T-helper 1 cell treated with Interleukin-12 subunit alpha and Interleukin-12 subunit beta and Interleukin-4 antibody, amounts not matched to agents 30 ng/mL and 1 ng/mL, for 36 hours (primary cell): ENCODE results near the gene ACBD6. TPM values are rescaled to one million over a fixed set of nuclear protein-coding genes. Genes with fewer than 3 reads are reported as not detected.
"Not testable (repeated sequence)": the region's sequence is repeated elsewhere in the genome, so short reads cannot be mapped to it uniquely, and the experiment has no call there.

Source experiments
- intact Hi-C: fragments of 100-400 bp; cut with micrococcal nuclease; formaldehyde crosslinking; loops from one replicate; pipeline ENCODE4 v1.15.1; 2024
- total RNA-seq: library from RNA; stranded (reverse); gene quantifications from 2 replicates; pipeline ENCODE4 v1.2.3, GENCODE V29; 2022

The ACBD6 gene, protein sequence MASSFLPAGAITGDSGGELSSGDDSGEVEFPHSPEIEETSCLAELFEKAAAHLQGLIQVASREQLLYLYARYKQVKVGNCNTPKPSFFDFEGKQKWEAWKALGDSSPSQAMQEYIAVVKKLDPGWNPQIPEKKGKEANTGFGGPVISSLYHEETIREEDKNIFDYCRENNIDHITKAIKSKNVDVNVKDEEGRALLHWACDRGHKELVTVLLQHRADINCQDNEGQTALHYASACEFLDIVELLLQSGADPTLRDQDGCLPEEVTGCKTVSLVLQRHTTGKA
- 41.2 and 41.8 TPM in 2 replicates for total RNA-seq

- intact Hi-C loops: loop anchor here (1.0 to 5.0 kb wide), 13 partner anchors 14 to 1135 kb away; partner anchors contain the start of genes AXDND1, CEP350 and TOR1AIP2
Measured at GRCh38 chr1:180502361-180503279, at the start of gene ACBD6. ACBD6 (minus strand) TSS chr1:180502577; CDS start chr1:180502266, 311 bp downstream.

DNA sequence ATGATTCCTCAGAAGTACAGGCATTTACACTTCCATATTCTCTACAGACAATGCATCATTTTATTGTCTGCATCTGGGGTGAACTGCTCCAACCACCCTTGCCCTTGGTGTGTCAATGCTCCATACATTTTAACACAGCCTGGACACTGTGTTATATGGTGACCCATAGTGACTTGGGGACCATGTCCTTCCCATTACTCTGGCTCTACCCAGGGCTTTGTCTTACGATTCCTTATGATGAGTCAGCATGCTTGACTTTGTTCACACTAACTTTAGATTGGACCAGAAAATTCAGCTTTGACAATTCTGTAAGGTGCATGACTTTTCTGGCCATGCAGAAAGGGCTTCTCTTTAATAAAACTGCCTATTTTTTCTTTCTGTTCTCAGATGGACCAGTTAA is 49.6 kb upstream of the ACBD6 start:
- intact Hi-C loops: no loop called here

- intact Hi-C loops: no loop called here
Measured at GRCh38 chr1:180550241-180550640, 47.9 kb upstream of the ACBD6 start.

DNA sequence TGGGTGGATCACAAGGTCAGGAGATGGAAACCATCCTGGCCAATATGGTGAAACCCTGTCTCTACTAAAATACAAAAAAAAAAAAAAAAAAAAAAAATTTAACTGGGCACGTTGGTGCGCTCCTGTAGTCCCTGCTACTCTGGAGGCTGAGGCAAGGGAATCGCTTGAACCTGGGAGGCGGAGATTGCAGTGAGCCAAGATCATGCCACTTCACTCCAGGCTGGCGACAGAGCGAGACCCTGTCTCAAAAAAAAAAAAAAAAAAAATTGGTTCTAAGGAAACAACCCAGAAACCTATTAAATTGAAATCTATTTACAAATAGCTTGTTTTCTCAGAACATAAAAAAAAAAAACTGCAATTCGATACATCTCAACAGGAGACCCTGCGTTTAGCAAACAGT is 47.4 kb upstream of the ACBD6 start:
- intact Hi-C loops: not testable (repeated sequence)

DNA sequence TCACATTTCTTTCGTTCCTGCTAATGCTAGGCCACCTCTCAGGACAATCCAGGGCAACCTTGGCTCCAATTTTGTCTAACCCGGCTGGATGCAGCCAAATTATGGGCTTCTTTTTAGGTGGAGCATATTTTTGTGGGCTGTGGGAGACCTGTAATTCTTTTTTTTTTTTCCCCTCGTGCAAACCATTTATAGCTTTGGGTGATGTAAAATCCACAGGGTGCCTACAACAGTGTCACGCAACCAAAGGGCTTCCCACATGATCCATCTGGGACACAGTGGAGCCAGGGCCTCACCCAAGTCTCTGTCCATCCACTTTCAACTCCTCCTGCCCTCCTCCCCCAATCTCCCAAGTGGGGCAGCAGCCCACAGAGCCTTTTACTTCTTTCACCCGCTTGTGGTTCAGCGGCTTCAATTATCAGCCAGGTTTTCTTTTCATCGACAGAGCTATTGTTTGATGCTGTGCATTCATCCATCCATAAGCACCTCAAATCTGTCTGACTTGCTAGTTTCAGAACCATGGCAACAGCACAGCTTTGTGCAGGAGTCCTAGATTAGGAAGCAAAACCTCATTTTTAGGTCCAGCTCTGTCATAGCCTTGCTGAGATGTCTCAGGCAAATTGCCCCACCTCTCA is 46.4 kb upstream of the ACBD6 start:
- intact Hi-C loops: no loop called here

GRCh38 chr1:180545991-180546390 is 43.6 kb upstream of the ACBD6 start:
- intact Hi-C loops: no loop called here

GRCh38 chr1:180544050-180544449 is 41.7 kb upstream of the ACBD6 start:
- intact Hi-C loops: no loop called here

- intact Hi-C loops: no loop called here
Measured at GRCh38 chr1:180542838-180543145, 40.4 kb upstream of the ACBD6 start.

GRCh38 chr1:180542113-180542837 is 39.9 kb upstream of the ACBD6 start:
- intact Hi-C loops: no loop called here

- intact Hi-C loops: no loop called here
Measured at GRCh38 chr1:180540697-180541594, 38.6 kb upstream of the ACBD6 start.

- intact Hi-C loops: no loop called here
Measured at GRCh38 chr1:180539136-180539535, 36.8 kb upstream of the ACBD6 start.

DNA sequence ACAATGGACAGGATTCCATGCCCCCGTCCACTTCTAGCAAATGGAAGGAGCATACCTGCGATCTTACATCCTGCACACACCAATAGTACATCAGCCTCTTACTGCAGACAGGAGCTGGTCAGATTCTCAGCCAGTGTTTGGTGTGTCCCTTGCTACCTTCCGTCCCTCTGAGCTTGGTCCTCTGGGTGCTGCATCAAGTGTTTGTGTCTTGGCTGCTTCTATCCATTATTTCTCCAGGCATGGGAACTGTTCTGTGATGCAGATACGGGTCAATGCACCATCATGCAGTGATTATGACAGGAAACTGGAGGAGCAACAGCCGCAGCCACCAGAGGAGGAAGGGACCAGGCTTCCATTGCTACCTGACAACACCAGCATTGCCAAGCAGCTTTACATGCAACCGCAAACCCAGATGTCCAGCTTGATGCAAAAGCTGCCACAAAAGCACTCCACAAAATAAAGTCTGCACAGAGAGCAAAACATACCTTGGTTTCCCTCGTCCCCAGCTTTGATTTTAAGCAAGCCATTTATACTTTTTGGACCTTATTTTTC is 34.5 kb upstream of the ACBD6 start:
- intact Hi-C loops: no loop called here

GRCh38 chr1:180535418-180535999 is 33.1 kb upstream of the ACBD6 start:
- intact Hi-C loops: no loop called here

DNA sequence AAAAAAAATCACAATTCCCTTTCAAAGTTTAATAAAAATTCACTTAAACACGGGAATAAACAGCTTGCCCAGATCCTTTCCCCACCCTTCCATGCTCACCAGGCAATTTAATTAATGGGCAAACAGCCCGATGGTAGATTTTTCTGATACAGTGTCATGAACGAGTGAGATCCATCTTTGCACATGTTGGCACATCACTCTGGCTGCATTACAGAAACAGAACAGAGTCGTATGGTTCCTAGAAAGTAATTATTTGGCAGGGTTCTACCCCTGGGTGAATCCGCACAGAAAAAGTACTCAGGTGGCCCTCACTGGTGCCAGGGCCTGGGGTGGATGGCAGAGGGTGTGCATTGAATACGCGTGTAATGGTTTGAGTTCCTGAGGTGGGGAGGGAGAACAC is 31.8 kb upstream of the ACBD6 start:
- intact Hi-C loops: loop anchor here (5.0 kb wide), 1 partner anchor 498 kb away; the partner anchor contains the start of gene MR1

DNA sequence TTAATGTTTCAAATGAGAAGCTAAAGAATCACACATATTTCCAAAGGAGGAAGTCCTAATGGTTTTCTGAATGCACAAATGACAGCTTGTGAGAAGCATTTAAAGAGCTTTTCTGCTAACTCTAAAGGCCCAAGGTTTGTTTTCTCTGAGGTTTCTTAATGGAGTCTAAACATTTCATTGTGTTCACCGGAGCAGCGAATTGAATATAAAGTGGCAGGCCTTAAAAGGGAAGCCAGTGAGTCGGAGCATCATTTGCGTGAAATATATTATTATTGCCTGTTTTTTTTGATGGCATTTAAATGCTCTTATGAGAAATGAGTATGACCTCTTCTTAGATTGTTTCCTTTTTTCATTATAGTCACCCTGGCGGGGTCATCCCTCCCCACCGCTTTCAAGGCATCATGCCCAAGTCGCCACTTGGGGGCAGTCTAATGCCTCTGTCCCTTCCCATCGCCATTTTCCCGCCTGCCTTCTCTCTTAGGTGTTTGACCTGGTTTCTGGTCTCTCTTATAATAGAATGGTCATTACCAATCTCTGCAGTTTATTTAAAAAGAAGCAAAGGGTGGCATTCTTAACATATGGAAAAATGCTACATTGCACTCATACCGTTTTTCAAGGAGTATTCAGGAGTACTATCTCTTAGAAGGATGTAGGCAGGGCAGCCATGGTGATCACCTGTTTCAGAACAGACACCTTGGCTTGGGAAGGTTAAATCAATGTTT is 31.1 kb upstream of the ACBD6 start:
- intact Hi-C loops: loop anchor here (1.0 to 5.0 kb wide), 8 partner anchors 17 to 892 kb away; partner anchors contain the start of genes MR1 and XPR1

DNA sequence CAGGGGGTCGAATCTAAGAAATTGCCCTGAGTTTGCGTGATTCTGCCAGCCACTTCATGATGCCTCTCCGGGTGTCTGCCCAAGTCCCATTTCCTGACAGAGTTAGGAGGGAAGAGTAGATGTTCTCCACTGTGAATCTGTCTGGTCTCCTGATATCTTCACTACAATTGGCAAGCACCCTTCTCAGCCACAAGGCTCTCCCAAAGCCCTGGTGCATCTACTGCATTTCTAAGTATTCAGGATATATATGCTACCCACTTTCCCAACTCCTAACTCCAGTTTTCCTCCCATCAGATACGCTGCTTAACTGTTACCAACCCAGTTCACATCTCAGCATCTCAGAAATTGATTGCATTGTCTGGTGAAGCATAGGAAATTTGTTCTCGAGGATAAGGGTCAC is 30.5 kb upstream of the ACBD6 start:
- intact Hi-C loops: loop anchor here (1.0 to 5.0 kb wide), 8 partner anchors 17 to 892 kb away; partner anchors contain the start of genes MR1 and XPR1

DNA sequence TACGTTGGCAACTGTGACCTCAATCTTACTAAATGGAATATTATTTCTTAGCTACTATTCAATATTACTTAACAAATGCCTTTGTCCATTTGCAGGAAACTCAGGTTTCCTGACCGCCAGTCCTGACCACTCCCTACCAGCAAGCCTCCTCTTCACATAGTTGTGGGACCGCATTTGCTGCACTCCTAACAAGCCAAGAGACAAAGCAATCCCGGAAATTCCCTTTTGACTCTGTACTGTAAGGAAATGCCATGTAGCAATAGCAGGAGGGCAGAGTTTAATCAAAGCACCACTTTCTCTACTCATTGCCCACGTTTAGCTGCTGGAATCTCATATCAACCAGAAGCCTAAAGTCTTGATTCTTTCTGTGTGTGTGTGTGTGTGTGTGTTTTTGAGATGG is 28.1 kb upstream of the ACBD6 start:
- intact Hi-C loops: loop anchor here (5.0 kb wide), 1 partner anchor 502 kb away; the partner anchor contains the start of gene MR1

DNA sequence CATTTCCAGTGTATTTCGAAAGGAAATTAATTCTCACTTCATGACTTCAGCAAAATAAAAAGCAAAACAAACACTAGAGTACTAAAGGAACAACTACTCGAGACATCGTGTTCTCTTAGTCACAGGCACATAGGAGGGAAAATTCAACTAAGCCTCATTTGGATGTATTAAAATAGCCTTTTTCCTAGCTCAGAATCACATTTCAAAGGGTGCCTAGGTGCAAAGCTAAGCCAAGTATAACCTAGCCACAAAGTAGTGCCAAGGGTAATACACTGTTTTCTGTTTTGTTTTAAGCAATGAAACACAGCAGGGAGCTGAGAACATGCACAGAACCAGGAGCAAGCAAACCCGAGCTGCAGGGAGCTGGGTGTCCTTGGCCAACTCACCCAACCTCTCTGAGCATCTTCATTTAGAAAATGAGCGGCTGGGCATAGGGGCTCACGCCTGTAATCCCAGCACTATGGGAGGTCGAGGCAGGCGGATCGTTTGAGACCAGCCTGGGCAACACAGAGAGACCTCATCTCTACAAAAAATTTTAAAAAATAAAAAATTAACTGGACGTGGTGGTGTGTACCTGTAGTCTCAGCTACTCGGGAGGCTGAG is 26.6 kb upstream of the ACBD6 start:
- intact Hi-C loops: no loop called here
